Adrenal gland (tissue), 12 donors: ENCODE data around the gene DRGX. TPM values are rescaled to one million over a fixed set of nuclear protein-coding genes. Genes with fewer than 3 reads are reported as not detected.
A peak's percentile ranks its signal among the peaks of the same experiment; 100 is the strongest.

Experiments used
- DNase-seq, 7 donors: peaks; one replicate each; pipeline ENCODE4 v3.0.0-alpha.2; 2019 to 2020
- H3K27ac ChIP-seq, 5 donors: fragments of 200-600 bp; sonication (generic) in 4 of 5; 1 replicate in 3 of 5; 2 replicates in 2 of 5; pipeline versions ENCODE4 v1.5.1 to v1.8.0; 2016 to 2020; ENCODE audit warnings: mild to moderate bottlenecking in 1 of 5
- H3K27me3 ChIP-seq: fragments of 200-600 bp; 2 replicates; pipeline ENCODE4 v1.8.0; 2021
- H3K36me3 ChIP-seq, 2 donors: fragments of 200-600 bp; replicated peaks in 1 of 2; 1 replicate in 1 of 2; 2 replicates in 1 of 2; pipeline versions ENCODE4 v1.5.1 to v1.8.0; 2018 to 2022
- H3K4me1 ChIP-seq, 2 donors: fragments of 200-600 bp; replicated peaks in 1 of 2; 1 replicate in 1 of 2; 2 replicates in 1 of 2; pipeline versions ENCODE4 v1.5.1 to v1.8.0; 2018 to 2021
- H3K4me3 ChIP-seq, 4 donors: fragments of 200-600 bp; sonication (generic) in 3 of 4; one replicate each; pipeline ENCODE4 v1.5.1; 2016 to 2018
- H3K9me3 ChIP-seq, 3 donors: fragments of 200-600 bp; sonication (generic) in 1 of 3; replicated peaks in 1 of 3; 1 replicate in 2 of 3; 2 replicates in 1 of 3; pipeline versions ENCODE4 v1.5.1 to v1.8.0; 2016 to 2021
- POLR2A ChIP-seq, 2 donors: fragments of 450-650 bp; IDR thresholded peaks; one replicate each; pipeline ENCODE4 v1.6.1; 2017; ENCODE audit warnings: antibody characterized with exemption in 2 of 2, mild to moderate bottlenecking in 2 of 2, moderate library complexity in 1 of 2
- WGBS, 4 donors: extraction: QIAGEN DNeasy Blood & Tissue Kit in 2 of 4; methylation state at CpG; one replicate each; pipeline versions ENCODE4 v1.1.5 to v1.1.7; 2013 to 2017; 5-methylcytosine and 5-hydroxymethylcytosine counted together
- intact Hi-C, 2 donors: fragments of 100-400 bp; cut with DNase I; formaldehyde crosslinking; loops; one replicate each; pipeline versions ENCODE4 v1.14.1 to v1.15.0; 2022 to 2023
- polyA plus RNA-seq, 3 donors: library from polyadenylated mRNA; stranded (reverse); fragments of 200-250 nt in 2 of 3; fragments of 350-450 nt in 1 of 3; fragmentation: Illumina TruSeq in 1 of 3; extraction: RNeasy Lipid Tissue Mini Kit (QIAGEN cat#74804) in 1 of 3; gene quantifications; one replicate each; pipeline ENCODE4 v1.2.3, GENCODE V29; 2013 to 2014
- total RNA-seq, 9 donors: library from RNA; depleted of rRNA in 4 of 9; stranded (reverse); fragments of >200 nt in 4 of 9; fragments of 120-200 nt in 1 of 9; fragmentation: NEBNext Ultra II Directional in 1 of 9; extraction: Animal tissue kit (Norgen Biotek cat#: 25700) in 1 of 9; gene quantifications; one replicate each; pipeline versions ENCODE4 v1.1.0 to v1.2.4, GENCODE V29; 2013 to 2023
- TF ChIP-seq, protein P1 (sequence below), 6 experiments: fragments of 450-650 bp in 4 of 6; fragments of 200-600 bp in 2 of 6; sonication (generic) in 1 of 6; IDR thresholded peaks; 1 replicate in 5 of 6; 2 replicates in 1 of 6; pipeline versions ENCODE4 v1.5.1 to v1.8.0; 2016 to 2021; ENCODE audit warnings: antibody characterized with exemption in 6 of 6, mild to moderate bottlenecking in 2 of 6, moderate library complexity in 1 of 6
- donor health status: healthy with polysubstance abuse.
- donor health status: Bipolar disorder and iron deficiency.
- donor health status: DM: yes; HTN: yes; CAD: no.
- donor health status: DM: no; HTN: no; CAD: no.
- donor health status: DM: no; HTN: no; CAD: no.
- donor health status: DM: yes; HTN: yes; CAD: no.

Gene DRGX
- total and polyA plus RNA-seq, 12 donors = 0.06 to 9.6 (median 2.8) TPM; not detected in 4

DNA sequence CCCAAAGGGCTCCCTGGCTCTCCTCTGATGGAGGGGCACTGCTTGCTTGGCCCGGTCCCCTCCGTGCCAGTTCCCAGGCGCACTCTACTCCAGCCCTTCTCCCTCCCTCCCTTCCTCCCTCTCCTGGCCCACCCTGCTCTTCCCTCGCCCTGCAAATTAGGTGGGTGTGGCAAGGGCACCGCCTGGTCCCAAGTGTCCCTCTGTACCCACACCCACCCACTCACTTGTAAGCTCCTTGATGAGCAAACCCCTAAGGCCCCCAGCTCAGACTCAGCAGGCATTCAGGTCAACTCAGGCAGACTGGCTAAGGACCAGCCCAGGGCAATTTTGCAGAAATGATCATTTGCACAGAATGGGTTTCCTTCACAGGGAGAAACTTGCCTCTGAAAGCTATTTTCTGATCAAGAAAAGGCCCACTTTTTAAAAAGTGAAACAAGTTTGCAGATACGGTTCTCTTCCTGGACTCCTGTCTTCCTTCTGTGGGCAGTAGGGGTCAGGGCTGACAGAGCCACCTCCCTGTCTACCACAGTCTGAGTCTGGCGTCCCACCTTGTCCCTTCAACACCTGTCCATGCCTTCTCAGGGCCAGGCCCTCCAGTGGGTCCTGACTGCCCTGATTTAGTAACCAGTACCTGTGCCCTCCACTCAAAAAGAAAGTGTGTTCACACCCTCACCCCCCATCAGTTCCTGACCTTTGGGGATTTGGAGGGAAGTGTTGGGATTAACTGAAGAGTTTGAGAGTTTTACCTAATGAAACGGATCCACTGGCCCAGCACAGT lies 68.7 kb downstream of the DRGX start:
- DNase-seq = no peak
- intact Hi-C loops = no loop called here

DNA sequence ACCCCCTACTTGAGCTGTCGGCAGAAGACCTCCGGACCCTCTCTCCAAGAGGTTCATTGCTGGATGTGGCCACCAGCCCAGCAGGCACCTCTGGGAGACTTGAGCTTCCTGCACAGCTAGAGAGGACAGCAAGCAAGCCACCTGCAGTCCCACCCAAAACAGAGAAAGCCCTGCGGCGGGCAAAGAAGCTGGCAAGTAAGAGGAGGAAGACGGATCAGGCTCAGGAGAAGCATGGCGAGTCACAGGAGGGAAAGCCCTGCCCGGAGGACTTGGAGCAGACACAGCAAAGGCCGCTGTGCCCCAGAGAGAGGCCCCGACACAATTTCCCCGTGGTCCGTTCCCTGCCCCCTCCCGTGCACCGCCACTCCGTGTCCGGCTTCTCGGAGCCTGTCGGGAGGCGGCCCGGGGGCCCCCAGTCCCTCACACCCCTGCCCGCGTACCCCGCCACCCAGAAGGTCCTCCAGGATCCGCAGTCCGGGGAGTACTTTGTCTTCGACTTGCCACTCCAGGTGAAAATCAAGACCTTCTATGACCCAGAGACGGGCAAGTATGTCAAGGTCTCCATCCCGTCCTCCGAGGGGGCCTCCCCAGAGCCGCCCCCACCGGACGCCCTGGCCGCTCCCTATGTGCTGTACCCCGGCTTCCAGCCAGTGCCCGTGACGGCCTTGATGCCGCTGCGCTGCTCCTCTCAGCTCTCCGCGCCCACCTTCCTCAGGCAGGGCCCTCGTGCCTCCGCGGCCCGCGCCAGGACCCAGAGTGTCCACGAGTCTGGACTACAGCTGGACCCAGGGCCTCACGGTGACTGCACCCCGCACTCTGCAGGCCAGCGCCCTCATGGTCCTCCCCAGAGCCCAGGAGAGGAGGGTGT lies 69.7 kb downstream of the DRGX start:
- intact Hi-C loops = no loop called here
- H3K27me3 ChIP-seq = no peaks in the 10 kb centered on the region
- TF ChIP-seq, protein P1, sequence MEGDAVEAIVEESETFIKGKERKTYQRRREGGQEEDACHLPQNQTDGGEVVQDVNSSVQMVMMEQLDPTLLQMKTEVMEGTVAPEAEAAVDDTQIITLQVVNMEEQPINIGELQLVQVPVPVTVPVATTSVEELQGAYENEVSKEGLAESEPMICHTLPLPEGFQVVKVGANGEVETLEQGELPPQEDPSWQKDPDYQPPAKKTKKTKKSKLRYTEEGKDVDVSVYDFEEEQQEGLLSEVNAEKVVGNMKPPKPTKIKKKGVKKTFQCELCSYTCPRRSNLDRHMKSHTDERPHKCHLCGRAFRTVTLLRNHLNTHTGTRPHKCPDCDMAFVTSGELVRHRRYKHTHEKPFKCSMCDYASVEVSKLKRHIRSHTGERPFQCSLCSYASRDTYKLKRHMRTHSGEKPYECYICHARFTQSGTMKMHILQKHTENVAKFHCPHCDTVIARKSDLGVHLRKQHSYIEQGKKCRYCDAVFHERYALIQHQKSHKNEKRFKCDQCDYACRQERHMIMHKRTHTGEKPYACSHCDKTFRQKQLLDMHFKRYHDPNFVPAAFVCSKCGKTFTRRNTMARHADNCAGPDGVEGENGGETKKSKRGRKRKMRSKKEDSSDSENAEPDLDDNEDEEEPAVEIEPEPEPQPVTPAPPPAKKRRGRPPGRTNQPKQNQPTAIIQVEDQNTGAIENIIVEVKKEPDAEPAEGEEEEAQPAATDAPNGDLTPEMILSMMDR (IDR thresholded peaks at IDR 0.05) = no peak
- TF ChIP-seq POLR2A (IDR thresholded peaks at IDR 0.05) = no peak
- no peaks in the 10 kb centered on the region for H3K36me3 ChIP-seq
- no peaks in the 10 kb centered on the region for H3K4me1 ChIP-seq
- no peak overlapping the region for H3K4me3 ChIP-seq
- DNase-seq = no peak
- WGBS, 4 donors = 85 to 89% (median 88%) methylated on average over 40 to 48 of the region's 48 CpGs
- no peaks in the 10 kb centered on the region for H3K9me3 ChIP-seq
- H3K27ac ChIP-seq = no peak overlapping the region

More for the DNA sequence above, 68.7 kb downstream of the DRGX start:
- no peaks in the 10 kb centered on the region for H3K27me3 ChIP-seq
- no peak overlapping the region for H3K27ac ChIP-seq
- WGBS, 4 donors = 80 to 93% (median 89%) methylated on average over 8 of the region's 8 CpGs
- TF ChIP-seq, protein P1 (IDR thresholded peaks at IDR 0.05) = no peak
- no peak for TF ChIP-seq POLR2A (IDR thresholded peaks at IDR 0.05)
- H3K36me3 ChIP-seq = no peaks in the 10 kb centered on the region
- H3K9me3 ChIP-seq = no peaks in the 10 kb centered on the region
- H3K4me1 ChIP-seq = no peaks in the 10 kb centered on the region
- H3K4me3 ChIP-seq = no peak overlapping the region

DNA sequence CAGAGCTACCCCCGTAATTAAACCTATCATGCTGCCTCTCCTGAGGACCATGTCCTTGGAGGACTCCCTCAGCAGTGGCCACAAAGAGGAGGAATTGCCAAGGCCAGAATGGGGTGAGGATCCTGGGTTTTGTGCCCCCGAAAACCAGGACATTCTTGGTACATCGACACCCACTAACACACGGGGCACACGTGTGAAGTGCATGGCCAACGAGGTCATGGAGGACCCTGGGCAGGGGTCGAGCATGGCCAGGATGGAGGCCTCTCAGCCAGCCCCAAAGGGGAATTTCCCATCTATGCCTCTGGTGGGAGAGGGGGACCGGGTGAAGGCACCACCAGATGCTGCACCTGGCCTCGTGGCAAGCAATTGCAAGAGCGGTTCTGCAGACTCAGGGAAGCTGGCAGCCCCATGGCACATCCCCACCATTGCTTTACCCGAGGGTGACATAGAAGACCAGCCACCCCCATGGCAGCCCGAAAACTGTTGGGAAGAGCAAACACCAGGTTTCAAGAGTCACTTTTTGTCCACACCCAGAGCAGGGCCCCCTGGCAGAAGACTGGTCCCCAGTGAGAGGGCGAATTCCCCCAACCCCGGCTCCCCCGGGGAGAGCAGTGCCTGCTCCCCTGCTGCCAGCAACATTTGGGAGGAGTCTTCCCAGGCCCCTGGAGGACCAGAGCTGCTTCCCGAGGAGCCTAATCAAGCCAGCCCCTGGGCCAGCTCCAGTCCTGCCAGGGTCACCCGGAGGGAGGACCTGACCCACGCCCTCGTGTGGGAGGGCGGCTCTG lies 70.6 kb downstream of the DRGX start:
- 85 to 98% (median 86%) methylated on average over 4 to 20 of the region's 20 CpGs for WGBS, 4 donors
- TF ChIP-seq, protein P1 (IDR thresholded peaks at IDR 0.05) = no peak
- TF ChIP-seq POLR2A (IDR thresholded peaks at IDR 0.05) = no peak
- DNase-seq = no peak
- H3K4me3 ChIP-seq = no peak overlapping the region
- H3K27ac ChIP-seq = no peak overlapping the region
- intact Hi-C loops = no loop called here
- H3K4me1 ChIP-seq = no peaks in the 10 kb centered on the region
- H3K9me3 ChIP-seq = no peaks in the 10 kb centered on the region
- no peaks in the 10 kb centered on the region for H3K27me3 ChIP-seq
- no peaks in the 10 kb centered on the region for H3K36me3 ChIP-seq

DNA sequence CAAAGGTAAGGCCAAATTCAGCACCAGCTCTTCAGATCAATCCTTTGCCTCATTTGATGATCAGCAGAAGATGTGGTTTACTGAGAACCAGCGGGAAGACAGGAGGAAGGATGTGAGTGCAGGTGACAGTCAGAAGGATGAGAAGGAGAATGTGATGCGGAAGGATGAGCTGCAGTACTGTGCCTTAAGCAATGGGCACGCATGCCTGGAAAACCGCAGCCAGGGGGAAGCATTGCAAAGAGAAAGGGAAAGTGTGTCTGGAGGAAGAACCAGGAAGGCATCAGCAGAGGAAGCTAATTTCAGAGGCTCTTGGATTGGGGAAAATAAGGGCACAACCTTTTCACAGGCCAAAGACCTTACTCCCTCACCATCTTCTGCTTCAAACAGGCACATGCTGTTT lies 71.2 kb downstream of the DRGX start:
- TF ChIP-seq, protein P1 (IDR thresholded peaks at IDR 0.05) = peak in 1 of 6 experiments; percentile 30
- TF ChIP-seq POLR2A (IDR thresholded peaks at IDR 0.05) = no peak
- Histone ChIP-seq H3K36me3 (no peaks in the 10 kb centered on the region), H3K27ac (no peak overlapping the region), H3K27me3 (no peaks in the 10 kb centered on the region), H3K4me3 (no peak overlapping the region), H3K4me1 (no peaks in the 10 kb centered on the region), H3K9me3 (no peaks in the 10 kb centered on the region)
- peak in 2 of 7 donors; percentile 30 to 69 for DNase-seq
- 58 to 74% (median 62%) methylated on average over 4 of the region's 4 CpGs for WGBS, 4 donors
- intact Hi-C loops = no loop called here
